Gastroesophageal sphincter (tissue), 3 donors: ENCODE data around the gene IBTK.

Experiments used
- EP300 ChIP-seq: sonication (generic); formaldehyde crosslinking; IDR thresholded peaks from one replicate; pipeline ENCODE4 v1.6.1; 2017; ENCODE audit warnings: antibody characterized with exemption, mild to moderate bottlenecking
- POLR2A ChIP-seq, 2 donors: fragments of 450-650 bp; IDR thresholded peaks; one replicate each; pipeline ENCODE4 v1.6.1; 2017; ENCODE audit warnings: antibody characterized with exemption in 2 of 2, mild to moderate bottlenecking in 2 of 2, moderate library complexity in 1 of 2
- POLR2AphosphoS5 ChIP-seq: sonication (generic); formaldehyde crosslinking; IDR thresholded peaks from one replicate; pipeline ENCODE4 v1.6.1; 2017; ENCODE audit warnings: antibody characterized with exemption
- TF ChIP-seq, protein P1 (sequence below), 4 experiments: fragments of 200-600 bp in 2 of 4; fragments of 450-650 bp in 2 of 4; sonication (generic) in 1 of 4; IDR thresholded peaks; one replicate each; pipeline ENCODE4 v1.5.1; 2017 to 2019; ENCODE audit warnings: antibody characterized with exemption in 4 of 4, mild to moderate bottlenecking in 2 of 4, moderate library complexity in 2 of 4

DNA sequence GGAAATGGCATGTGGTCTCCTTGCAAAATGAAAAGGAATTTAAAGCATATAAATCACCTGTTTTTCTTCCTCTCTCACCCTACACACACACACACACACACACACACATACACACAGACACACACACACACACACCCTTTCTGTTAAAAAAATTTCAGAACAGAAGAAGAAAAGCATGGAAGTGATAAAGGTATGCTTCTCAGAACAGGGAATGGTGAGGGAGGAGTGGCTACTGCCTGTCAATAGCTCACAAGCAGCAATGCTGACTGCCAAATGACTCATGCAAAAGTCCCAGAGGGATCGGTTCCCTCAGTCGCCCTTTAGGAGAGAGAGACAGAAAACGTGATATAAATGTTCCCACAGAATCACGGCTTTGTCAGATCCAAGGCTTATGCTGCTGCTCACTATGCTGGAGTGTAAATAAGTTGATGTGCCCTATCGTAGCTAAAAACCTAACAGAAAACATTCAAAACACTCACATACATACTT is 102.6 kb downstream of the IBTK start:
- TF ChIP-seq, protein P1, sequence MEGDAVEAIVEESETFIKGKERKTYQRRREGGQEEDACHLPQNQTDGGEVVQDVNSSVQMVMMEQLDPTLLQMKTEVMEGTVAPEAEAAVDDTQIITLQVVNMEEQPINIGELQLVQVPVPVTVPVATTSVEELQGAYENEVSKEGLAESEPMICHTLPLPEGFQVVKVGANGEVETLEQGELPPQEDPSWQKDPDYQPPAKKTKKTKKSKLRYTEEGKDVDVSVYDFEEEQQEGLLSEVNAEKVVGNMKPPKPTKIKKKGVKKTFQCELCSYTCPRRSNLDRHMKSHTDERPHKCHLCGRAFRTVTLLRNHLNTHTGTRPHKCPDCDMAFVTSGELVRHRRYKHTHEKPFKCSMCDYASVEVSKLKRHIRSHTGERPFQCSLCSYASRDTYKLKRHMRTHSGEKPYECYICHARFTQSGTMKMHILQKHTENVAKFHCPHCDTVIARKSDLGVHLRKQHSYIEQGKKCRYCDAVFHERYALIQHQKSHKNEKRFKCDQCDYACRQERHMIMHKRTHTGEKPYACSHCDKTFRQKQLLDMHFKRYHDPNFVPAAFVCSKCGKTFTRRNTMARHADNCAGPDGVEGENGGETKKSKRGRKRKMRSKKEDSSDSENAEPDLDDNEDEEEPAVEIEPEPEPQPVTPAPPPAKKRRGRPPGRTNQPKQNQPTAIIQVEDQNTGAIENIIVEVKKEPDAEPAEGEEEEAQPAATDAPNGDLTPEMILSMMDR (IDR thresholded peaks at IDR 0.05), result no peak
- TF ChIP-seq POLR2A (IDR thresholded peaks at IDR 0.05) (no peak), EP300 (no peak), POLR2AphosphoS5 (peak; percentile 58)
